ENCODE results near the gene CALU.

DNA sequence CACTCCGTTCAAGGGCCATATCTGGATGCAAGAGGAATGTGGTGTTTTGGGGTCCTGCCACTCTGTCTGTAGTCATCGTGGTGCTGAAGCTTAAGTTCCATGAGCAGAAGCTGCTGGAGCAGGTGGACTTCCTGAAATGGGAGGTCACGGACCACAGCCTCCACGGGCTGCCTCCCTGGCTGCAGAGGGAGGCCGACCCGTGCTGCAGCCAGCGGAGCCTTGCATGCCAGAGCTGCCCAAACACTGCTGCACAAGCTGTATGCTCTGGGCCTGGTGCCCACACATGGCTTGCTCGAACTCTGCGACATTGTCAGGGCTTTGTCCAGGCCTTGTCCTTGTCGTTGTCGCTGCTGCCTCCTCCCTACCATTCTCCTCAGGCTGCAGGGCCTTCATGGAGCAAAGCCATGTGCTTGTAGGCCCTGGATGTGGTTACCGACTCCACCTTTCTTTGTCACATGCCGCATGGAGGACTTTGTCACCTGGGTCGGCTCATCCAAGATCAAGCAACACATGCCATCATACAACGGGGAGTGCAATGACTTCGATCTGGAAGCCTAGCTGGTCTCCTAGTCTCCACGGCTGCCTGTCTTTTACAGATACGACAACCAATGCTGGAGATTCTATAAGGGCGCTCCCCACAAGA, 45.7 kb upstream of the CALU start:
- no peak for TF ChIP-seq CTCF (IDR thresholded peaks at IDR 0.05)
- TF ChIP-seq POLR2A (IDR thresholded peaks at IDR 0.05): no peak
- no peak for TF ChIP-seq POLR2AphosphoS5 (IDR thresholded peaks at IDR 0.05)
